ENCODE results near the gene MKRN1.
"Not testable (repeated sequence)": the region's sequence is repeated elsewhere in the genome, so short reads cannot be mapped to it uniquely, and the experiment has no call there.

- not testable (repeated sequence) for TF ChIP-seq CTCF (conservative IDR thresholded peaks at IDR 0.05; ENCODE audit: low read depth, low read length); SMC3 (IDR thresholded peaks at IDR 0.05; ENCODE audit: low read depth, low read length); MXI1 (IDR thresholded peaks at IDR 0.05; ENCODE audit: borderline replicate concordance, low read depth, low read length); RCOR1 (IDR thresholded peaks at IDR 0.05; ENCODE audit: insufficient replicate concordance, low read length); RFX5 (IDR thresholded peaks at IDR 0.05; ENCODE audit: low read depth, low read length); POLR2A (IDR thresholded peaks at IDR 0.05; ENCODE audit: low read depth, low read length); CHD1 (IDR thresholded peaks at IDR 0.05; ENCODE audit: low read depth, low read length)
These were observed 18.5 kb upstream of the MKRN1 start for GRCh38 chr7:140497807-140498206.

Measured in IMR-90 (cell line).